ENCODE measurements around the gene ARF1. TPM values are rescaled to one million over a fixed set of nuclear protein-coding genes. Genes with fewer than 3 reads are reported as not detected.

The ARF1 gene
- total and polyA plus RNA-seq, 7 donors = 176 to 612 (median 295) TPM

DNA sequence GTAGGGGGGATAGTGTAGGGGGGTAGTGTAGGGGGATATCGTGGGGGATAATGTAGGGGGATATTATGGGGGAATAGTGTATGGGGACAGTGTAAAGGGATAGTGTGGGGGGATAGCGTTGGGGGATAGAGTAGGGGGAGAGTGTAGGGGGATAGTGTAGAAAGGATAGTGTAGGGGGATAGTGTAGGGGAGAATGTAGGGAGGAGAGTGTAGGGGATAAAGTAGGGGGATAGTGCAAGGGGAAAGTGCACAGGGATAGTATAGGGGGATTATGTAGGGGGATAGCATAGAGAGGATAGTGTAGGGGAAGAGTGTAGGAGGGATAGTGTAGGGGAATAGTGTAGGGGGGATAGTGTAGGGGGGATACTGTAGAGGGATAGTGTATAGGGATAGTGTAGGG is 12.3 kb upstream of the ARF1 start:
- Histone ChIP-seq H3K4me1 (no peaks in the 10 kb centered on the region), H3K27me3 (ENCODE audit: insufficient read depth in 3 of 3, low read length in 2 of 3) (peaks cover 0 to 45% (median 16%) of the 10 kb centered on the region in 3 donors), H3K9me3 (no peaks in the 10 kb centered on the region), H3K27ac (no peak overlapping the region), H3K4me3 (no peak overlapping the region), H3K36me3 (ENCODE audit: insufficient read depth in 1 of 2, low read depth in 1 of 2) (no peaks in the 10 kb centered on the region)
- DNase-seq (no peak), ATAC-seq (no peak)
- TF ChIP-seq, protein P1, sequence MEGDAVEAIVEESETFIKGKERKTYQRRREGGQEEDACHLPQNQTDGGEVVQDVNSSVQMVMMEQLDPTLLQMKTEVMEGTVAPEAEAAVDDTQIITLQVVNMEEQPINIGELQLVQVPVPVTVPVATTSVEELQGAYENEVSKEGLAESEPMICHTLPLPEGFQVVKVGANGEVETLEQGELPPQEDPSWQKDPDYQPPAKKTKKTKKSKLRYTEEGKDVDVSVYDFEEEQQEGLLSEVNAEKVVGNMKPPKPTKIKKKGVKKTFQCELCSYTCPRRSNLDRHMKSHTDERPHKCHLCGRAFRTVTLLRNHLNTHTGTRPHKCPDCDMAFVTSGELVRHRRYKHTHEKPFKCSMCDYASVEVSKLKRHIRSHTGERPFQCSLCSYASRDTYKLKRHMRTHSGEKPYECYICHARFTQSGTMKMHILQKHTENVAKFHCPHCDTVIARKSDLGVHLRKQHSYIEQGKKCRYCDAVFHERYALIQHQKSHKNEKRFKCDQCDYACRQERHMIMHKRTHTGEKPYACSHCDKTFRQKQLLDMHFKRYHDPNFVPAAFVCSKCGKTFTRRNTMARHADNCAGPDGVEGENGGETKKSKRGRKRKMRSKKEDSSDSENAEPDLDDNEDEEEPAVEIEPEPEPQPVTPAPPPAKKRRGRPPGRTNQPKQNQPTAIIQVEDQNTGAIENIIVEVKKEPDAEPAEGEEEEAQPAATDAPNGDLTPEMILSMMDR (IDR thresholded peaks at IDR 0.05) = no peak
- intact Hi-C loops (cut with DNase I) = loop anchor here in 1 of 2 donors (10.0 kb wide), 1 partner anchor 305 kb away; no protein-coding TSS in a partner anchor
- WGBS, 3 donors = 54 to 59% (median 57%) methylated on average over 2 of the region's 2 CpGs

DNA sequence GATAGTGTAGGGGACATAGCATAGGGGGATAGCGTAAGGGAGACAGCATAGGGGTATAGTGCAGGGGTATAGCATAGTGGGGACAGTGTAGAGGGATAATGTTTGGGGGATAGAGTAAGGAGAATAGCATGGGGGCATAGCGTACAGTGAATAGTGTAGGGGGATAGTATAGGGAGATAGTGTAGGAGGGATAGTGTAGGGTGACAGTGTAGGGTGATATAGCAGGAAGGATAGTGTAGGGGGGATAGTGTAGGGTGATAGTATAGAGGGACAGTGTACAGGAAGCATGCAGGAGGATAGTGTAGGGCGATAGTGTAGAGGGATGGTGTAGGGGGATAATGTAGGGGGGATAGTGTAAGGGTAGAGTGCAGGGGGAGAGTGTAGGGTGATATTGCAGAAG is 11.7 kb upstream of the ARF1 start:
- ATAC-seq = no peak
- H3K4me3 ChIP-seq = no peak overlapping the region
- intact Hi-C loops (cut with DNase I) = loop anchor here in 1 of 2 donors (10.0 kb wide), 1 partner anchor 306 kb away; no protein-coding TSS in a partner anchor
- TF ChIP-seq, protein P1 (IDR thresholded peaks at IDR 0.05) = no peak
- H3K4me1 ChIP-seq = no peaks in the 10 kb centered on the region
- 79 to 85% (median 80%) methylated on average over 3 of the region's 3 CpGs for WGBS, 3 donors
- peaks cover 0 to 41% (median 12%) of the 10 kb centered on the region in 3 donors for H3K27me3 ChIP-seq (ENCODE audit: insufficient read depth in 3 of 3, low read length in 2 of 3)
- H3K27ac ChIP-seq = no peak overlapping the region
- no peaks in the 10 kb centered on the region for H3K36me3 ChIP-seq (ENCODE audit: insufficient read depth in 1 of 2, low read depth in 1 of 2)
- no peaks in the 10 kb centered on the region for H3K9me3 ChIP-seq
- no peak for DNase-seq

DNA sequence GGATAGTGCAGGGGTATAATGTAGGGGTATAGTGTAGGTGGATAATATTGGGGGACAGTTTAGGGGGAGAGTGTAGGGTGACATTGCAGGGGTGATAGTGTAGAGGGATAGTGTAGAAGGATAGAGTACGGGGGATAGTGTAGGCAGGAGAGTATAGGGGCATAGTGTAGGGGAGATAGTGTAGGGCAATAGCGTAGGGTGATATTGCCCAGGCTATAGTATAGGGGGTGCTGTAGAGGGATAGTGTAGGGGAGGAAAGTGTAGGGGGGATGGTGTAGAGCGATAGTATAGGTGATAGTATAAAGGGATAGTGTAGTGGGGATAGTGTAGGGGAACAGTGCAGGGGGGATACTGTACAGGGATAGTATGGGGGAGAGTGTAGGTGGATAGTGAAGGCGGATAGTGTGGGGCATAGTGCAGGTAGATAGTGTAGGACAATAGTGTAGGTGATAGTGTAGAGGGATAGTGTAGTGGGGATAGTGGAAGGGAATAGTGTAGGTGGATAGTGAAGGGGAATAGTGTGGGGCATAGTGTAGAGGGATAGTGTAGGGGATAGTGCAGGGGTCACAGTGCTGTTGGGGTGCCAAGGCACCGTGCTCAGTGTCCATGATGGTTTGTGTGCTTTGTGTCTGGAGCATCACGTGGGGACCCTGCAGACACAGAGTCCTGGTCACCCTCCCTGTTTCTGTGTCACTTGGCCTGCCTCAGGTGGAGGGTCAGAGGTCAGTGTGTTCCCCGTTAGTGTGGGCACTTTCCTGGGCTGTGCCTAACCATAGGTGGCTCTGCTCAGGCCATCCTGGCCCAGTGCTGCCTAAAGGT is 10.5 kb upstream of the ARF1 start:
- no peaks in the 10 kb centered on the region for H3K9me3 ChIP-seq
- no peak overlapping the region for H3K27ac ChIP-seq
- no peaks in the 10 kb centered on the region for H3K4me1 ChIP-seq
- intact Hi-C loops (cut with DNase I) = loop anchor here in 1 of 2 donors (1.0 to 10.0 kb wide), 2 partner anchors 72 to 307 kb away; no protein-coding TSS in a partner anchor
- no peak overlapping the region for H3K4me3 ChIP-seq
- TF ChIP-seq, protein P1 (IDR thresholded peaks at IDR 0.05) = no peak
- H3K36me3 ChIP-seq (ENCODE audit: insufficient read depth in 1 of 2, low read depth in 1 of 2) = no peaks in the 10 kb centered on the region
- DNase-seq (no peak), ATAC-seq (peak in 2 of 4 donors; percentile 14 to 32)
- H3K27me3 ChIP-seq (ENCODE audit: insufficient read depth in 3 of 3, low read length in 2 of 3) = peaks cover 0 to 31% (median 12%) of the 10 kb centered on the region in 3 donors
- 63 to 64% (median 64%) methylated on average over 7 of the region's 7 CpGs for WGBS, 3 donors

DNA sequence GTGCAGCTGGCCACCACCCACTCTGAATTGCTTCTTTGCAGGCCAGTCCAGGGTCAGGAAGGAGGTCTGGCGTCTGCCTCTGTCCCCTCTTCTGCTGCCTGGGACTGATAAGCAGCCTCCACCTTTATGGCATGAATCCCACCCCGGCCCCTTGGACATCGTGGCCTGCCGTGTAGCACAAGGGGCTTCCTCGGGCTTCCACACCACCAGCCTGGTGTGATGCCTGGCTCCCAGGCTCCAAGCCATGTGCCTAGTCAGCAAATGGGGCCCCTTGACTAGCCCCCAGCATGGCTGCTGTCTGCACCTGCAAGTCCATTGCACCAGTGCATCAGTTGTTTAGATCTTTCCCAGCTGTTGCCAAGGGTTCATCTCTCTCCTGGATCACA is 9.9 kb upstream of the ARF1 start:
- H3K27ac ChIP-seq = no peak overlapping the region
- TF ChIP-seq, protein P1 (IDR thresholded peaks at IDR 0.05) = no peak
- H3K4me1 ChIP-seq = no peaks in the 10 kb centered on the region
- H3K36me3 ChIP-seq (ENCODE audit: insufficient read depth in 1 of 2, low read depth in 1 of 2) = no peaks in the 10 kb centered on the region
- peaks cover 0 to 27% (median 12%) of the 10 kb centered on the region in 3 donors for H3K27me3 ChIP-seq (ENCODE audit: insufficient read depth in 3 of 3, low read length in 2 of 3)
- WGBS, 3 donors = 41 to 50% (median 43%) methylated on average over 5 of the region's 5 CpGs
- intact Hi-C loops (cut with DNase I) = loop anchor here in 1 of 2 donors (1.0 to 10.0 kb wide), 2 partner anchors 72 to 308 kb away; no protein-coding TSS in a partner anchor
- DNase-seq = no peak
- H3K9me3 ChIP-seq = no peaks in the 10 kb centered on the region
- no peak for ATAC-seq
- H3K4me3 ChIP-seq = no peak overlapping the region
